SK-N-SH (cell line): ENCODE measurements around the gene INPP5A. TPM values are rescaled to one million over a fixed set of nuclear protein-coding genes. Genes with fewer than 3 reads are reported as not detected.

ENCODE experiments used
- CTCF ChIA-PET: fragments of 300-600, 350-600 bp; formaldehyde crosslinking; extraction: SDS; loops from one replicate; lab custom pipeline; 2021; lab: Yijun Ruan, JAX
- POLR2A ChIA-PET: fragments of 350-600 bp; sonication (Branson Sonifier 250); formaldehyde crosslinking; extraction: SDS; loops from one replicate; lab custom pipeline; 2020; ENCODE audit warnings: antibody characterized with exemption, inconsistent platforms; lab: Yijun Ruan, JAX
- DNase-seq: peaks from one replicate; pipeline ENCODE4 v3.0.0; 2012
- H2AFZ ChIP-seq: fragments of 200-600 bp; sonication (generic); 2 replicates; pipeline ENCODE4 v1.8.1; 2016; ENCODE audit warnings: antibody characterized with exemption, mild to moderate bottlenecking, low read depth
- H3F3A ChIP-seq: fragments of 200-600 bp; sonication (generic); replicated peaks from 2 replicates; pipeline ENCODE3; 2016; ENCODE audit warnings: antibody characterized with exemption, mild to moderate bottlenecking; ENCODE audit not compliant: insufficient read depth
- H3K27ac ChIP-seq, 2 experiments: fragments of 200-500 bp in 1 of 2; fragments of 200-600 bp in 1 of 2; sonication (Bioruptor generic) in 1 of 2; sonication (generic), shearing (Covaris generic) in 1 of 2; 2 replicates each; pipeline versions ENCODE4 v1.5.1 to v1.6.1; 2014 to 2016; ENCODE audit warnings: low read depth in 2 of 2, inconsistent platforms in 1 of 2, low read length in 1 of 2, mild to moderate bottlenecking in 1 of 2, mixed read lengths in 1 of 2
- H3K27me3 ChIP-seq: fragments of 200-600 bp; sonication (generic), shearing (Covaris generic); 2 replicates; pipeline ENCODE4 v1.6.1; 2016; ENCODE audit warnings: mixed run types; ENCODE audit not compliant: insufficient read depth
- H3K36me3 ChIP-seq, 2 experiments: fragments of 200-500 bp in 1 of 2; fragments of 200-600 bp in 1 of 2; sonication (Bioruptor generic) in 1 of 2; sonication (generic) in 1 of 2; replicated peaks in 1 of 2; 2 replicates each; pipeline versions ENCODE3 to v1.5.1; 2014 to 2016; ENCODE audit warnings: low read length in 1 of 2, mild to moderate bottlenecking in 1 of 2; ENCODE audit not compliant: insufficient read depth in 2 of 2, control insufficient read depth in 1 of 2
- H3K4me1 ChIP-seq, 2 experiments: fragments of 200-500 bp in 1 of 2; fragments of 200-600 bp in 1 of 2; sonication (Bioruptor generic) in 1 of 2; sonication (generic), shearing (Covaris generic) in 1 of 2; 2 replicates each; pipeline versions ENCODE4 v1.5.1 to v1.6.1; 2014 to 2016; ENCODE audit warnings: low read depth in 1 of 2, low read length in 1 of 2, mixed run types in 1 of 2; ENCODE audit not compliant: insufficient read depth in 2 of 2, control insufficient read depth in 1 of 2
- H3K4me2 ChIP-seq: fragments of 200-600 bp; sonication (generic), shearing (Covaris generic); 2 replicates; pipeline ENCODE4 v1.6.1; 2017; ENCODE audit warnings: mixed run types
- H3K4me3 ChIP-seq, 2 experiments: fragments of 200-500 bp in 1 of 2; fragments of 200-600 bp in 1 of 2; sonication (Bioruptor generic) in 1 of 2; sonication (generic), shearing (Covaris generic) in 1 of 2; 2 replicates each; pipeline versions ENCODE4 v1.5.1 to v1.8.1; 2014 to 2016; ENCODE audit warnings: low read depth in 2 of 2, inconsistent platforms in 1 of 2, low read length in 1 of 2, mild to moderate bottlenecking in 1 of 2, mixed read lengths in 1 of 2, moderate library complexity in 1 of 2
- H3K79me2 ChIP-seq: fragments of 200-600 bp; sonication (generic); 2 replicates; pipeline ENCODE4 v1.8.1; 2017; ENCODE audit warnings: mild to moderate bottlenecking; ENCODE audit not compliant: insufficient read depth
- H3K9ac ChIP-seq: fragments of 200-600 bp; sonication (generic); 2 replicates; pipeline ENCODE4 v1.6.1; 2017; ENCODE audit warnings: mixed run types
- H3K9me2 ChIP-seq: fragments of 200-600 bp; sonication (generic); 2 replicates; pipeline ENCODE4 v1.6.1; 2017; ENCODE audit warnings: mixed run types
- H3K9me3 ChIP-seq: fragments of 200-600 bp; sonication (generic); 2 replicates; pipeline ENCODE4 v1.6.1; 2017; ENCODE audit warnings: mixed run types, mild to moderate bottlenecking, moderate library complexity
- H4K20me1 ChIP-seq: fragments of 200-600 bp; sonication (generic); 2 replicates; pipeline ENCODE4 v1.6.1; 2017; ENCODE audit warnings: mild to moderate bottlenecking, mixed run types; ENCODE audit not compliant: insufficient read depth
- CHD2 ChIP-seq: fragments of 150-350 bp; IDR thresholded peaks from 2 replicates; pipeline ENCODE4 v1.6.1; 2018; ENCODE audit warnings: low read length; ENCODE audit not compliant: partially characterized antibody
- ELF1 ChIP-seq: IDR thresholded peaks from 2 replicates; pipeline ENCODE4 v1.4.0; 2012
- FOSL2 ChIP-seq: IDR thresholded peaks from 2 replicates; pipeline ENCODE4 v1.4.0; 2012; ENCODE audit warnings: low read depth, mild to moderate bottlenecking, moderate library complexity, borderline replicate concordance
- FOXJ3 ChIP-seq: sonication (generic); formaldehyde crosslinking; IDR thresholded peaks from 2 replicates; pipeline ENCODE4 v1.5.1; 2020; ENCODE audit warnings: mild to moderate bottlenecking, missing genetic modification reagents
- GABPA ChIP-seq: IDR thresholded peaks from 2 replicates; pipeline ENCODE4 v1.4.0; 2012; ENCODE audit warnings: low read depth, mild to moderate bottlenecking
- GATA2 ChIP-seq: sonication (generic); formaldehyde crosslinking; IDR thresholded peaks from 2 replicates; pipeline ENCODE4 v1.5.0; 2020; ENCODE audit warnings: mild to moderate bottlenecking, missing genetic modification reagents
- MEF2A ChIP-seq: IDR thresholded peaks from 2 replicates; pipeline ENCODE4 v1.4.0; 2012; ENCODE audit warnings: low read depth, borderline replicate concordance
- RAD21 ChIP-seq: IDR thresholded peaks from 2 replicates; pipeline ENCODE4 v1.6.1; 2012; ENCODE audit warnings: mild to moderate bottlenecking, low read length
- RFX5 ChIP-seq: IDR thresholded peaks from 2 replicates; pipeline ENCODE4 v1.6.1; 2012; ENCODE audit warnings: mild to moderate bottlenecking, improper control_type of control experiment, low read length
- SIN3A ChIP-seq: IDR thresholded peaks from 2 replicates; pipeline ENCODE4 v1.6.1; 2012; ENCODE audit warnings: low read depth, mild to moderate bottlenecking, low read length, moderate library complexity, borderline replicate concordance
- TCF12 ChIP-seq: IDR thresholded peaks from 2 replicates; pipeline ENCODE4 v1.4.0; 2012
- YY1 ChIP-seq: IDR thresholded peaks from 2 replicates; pipeline ENCODE4 v1.4.0; 2012; ENCODE audit warnings: low read depth, mild to moderate bottlenecking
- ZBTB33 ChIP-seq: IDR thresholded peaks from 2 replicates; pipeline ENCODE4 v1.4.0; 2012; ENCODE audit warnings: low read depth, borderline replicate concordance
- WGBS: methylation state at CpG from one replicate; pipeline ENCODE4 v1.1.6; 2017; ENCODE audit warnings: low lambda C conversion rate; 5-methylcytosine and 5-hydroxymethylcytosine counted together
- polyA plus RNA-seq, 3 experiments: library from polyadenylated mRNA; depleted of rRNA; stranded (reverse); fragments of >200 nt; gene quantifications; 2 replicates each; pipeline ENCODE4 v1.2.3, GENCODE V29; 2012
- TF ChIP-seq, protein P1 (sequence below): fragments of 150-350 bp; IDR thresholded peaks from 2 replicates; pipeline ENCODE4 v1.6.1; 2017; ENCODE audit warnings: antibody characterized with exemption, low read length, low read depth, borderline replicate concordance
- TF ChIP-seq, protein P2 (sequence below): IDR thresholded peaks from 2 replicates; pipeline ENCODE4; 2012

The INPP5A gene
- polyA plus RNA-seq, 1 of the 3 experiments (the other 2 are of a cell fraction): 12.0 TPM

DNA sequence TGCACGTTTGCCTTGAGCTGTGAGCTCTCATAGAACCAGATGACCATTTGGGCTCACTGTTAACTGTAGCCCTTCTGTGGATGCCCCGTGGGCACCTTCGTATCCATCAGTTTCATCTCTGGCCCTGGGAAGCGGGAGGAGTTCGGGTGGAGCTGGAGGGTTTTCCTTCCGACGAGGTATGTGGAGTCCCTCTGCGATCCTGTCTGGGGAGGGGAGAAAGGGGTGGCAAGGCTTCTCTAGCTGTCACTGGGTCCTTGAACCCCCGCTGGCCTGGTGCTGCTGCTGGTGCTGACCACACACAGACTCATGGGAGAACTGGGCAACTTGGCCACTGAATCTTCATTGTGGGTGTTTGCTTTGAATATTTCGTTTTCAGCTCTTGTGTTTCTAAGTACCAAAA is 32.7 kb downstream of the INPP5A start:
- no peak for DNase-seq
- peaks cover 35% of the 10 kb centered on the region for H4K20me1 ChIP-seq
- H3K79me2 ChIP-seq: peaks cover 25% of the 10 kb centered on the region; the same call in 1 of the 2 replicates
- H3F3A ChIP-seq: peaks cover 13% of the 10 kb centered on the region
- H2AFZ ChIP-seq: no peak overlapping the region
- no peaks in the 10 kb centered on the region for H3K27me3 ChIP-seq
- TF ChIP-seq GATA2 (CRISPR knock-in tag) (no peak), FOXJ3 (CRISPR knock-in tag) (no peak), RFX5 (no peak), ELF1 (no peak), ZBTB33 (no peak), SIN3A (no peak), MEF2A (no peak), CHD2 (no peak), FOSL2 (no peak), YY1 (no peak), GABPA (no peak), RAD21 (no peak), TCF12 (no peak)
- TF ChIP-seq, protein P1, sequence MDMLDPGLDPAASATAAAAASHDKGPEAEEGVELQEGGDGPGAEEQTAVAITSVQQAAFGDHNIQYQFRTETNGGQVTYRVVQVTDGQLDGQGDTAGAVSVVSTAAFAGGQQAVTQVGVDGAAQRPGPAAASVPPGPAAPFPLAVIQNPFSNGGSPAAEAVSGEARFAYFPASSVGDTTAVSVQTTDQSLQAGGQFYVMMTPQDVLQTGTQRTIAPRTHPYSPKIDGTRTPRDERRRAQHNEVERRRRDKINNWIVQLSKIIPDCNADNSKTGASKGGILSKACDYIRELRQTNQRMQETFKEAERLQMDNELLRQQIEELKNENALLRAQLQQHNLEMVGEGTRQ: no peak
- TF ChIP-seq, protein P2, sequence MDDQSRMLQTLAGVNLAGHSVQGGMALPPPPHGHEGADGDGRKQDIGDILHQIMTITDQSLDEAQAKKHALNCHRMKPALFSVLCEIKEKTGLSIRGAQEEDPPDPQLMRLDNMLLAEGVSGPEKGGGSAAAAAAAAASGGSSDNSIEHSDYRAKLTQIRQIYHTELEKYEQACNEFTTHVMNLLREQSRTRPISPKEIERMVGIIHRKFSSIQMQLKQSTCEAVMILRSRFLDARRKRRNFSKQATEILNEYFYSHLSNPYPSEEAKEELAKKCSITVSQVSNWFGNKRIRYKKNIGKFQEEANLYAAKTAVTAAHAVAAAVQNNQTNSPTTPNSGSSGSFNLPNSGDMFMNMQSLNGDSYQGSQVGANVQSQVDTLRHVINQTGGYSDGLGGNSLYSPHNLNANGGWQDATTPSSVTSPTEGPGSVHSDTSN: no peak
- H3K4me2 ChIP-seq: no peak overlapping the region
- H3K9ac ChIP-seq: no peak overlapping the region
- no peaks in the 10 kb centered on the region for H3K9me3 ChIP-seq
- POLR2A ChIA-PET: no interaction called here
- CTCF ChIA-PET: interaction anchor here (0.7 kb wide), 1 partner anchor 168 kb away, joined by 3 read pairs; no protein-coding TSS in a partner anchor
- no peaks in the 10 kb centered on the region for H3K36me3 ChIP-seq
- no peak overlapping the region for H3K27ac ChIP-seq
- H3K9me2 ChIP-seq: no peaks in the 10 kb centered on the region
- 80% methylated on average over 6 of the region's 10 CpGs for WGBS
- peaks cover 14 to 19% of the 10 kb centered on the region in 2 experiments; a peak in 3 of 4 replicates for H3K4me1 ChIP-seq
- no peak overlapping the region for H3K4me3 ChIP-seq
